Ovary (tissue), 3 donors: ENCODE measurements around the gene KLK11.

Experiments used
- CTCF ChIP-seq, 3 donors: fragments of 450-650 bp in 2 of 3; fragments of 200-600 bp in 1 of 3; IDR thresholded peaks; one replicate each; pipeline versions ENCODE4 v1.5.1 to v1.8.0; 2016 to 2022; ENCODE audit warnings: antibody characterized with exemption in 3 of 3, mild to moderate bottlenecking in 1 of 3
- POLR2A ChIP-seq: fragments of 450-650 bp; IDR thresholded peaks from one replicate; pipeline ENCODE4 v1.6.1; 2017; ENCODE audit warnings: antibody characterized with exemption, mild to moderate bottlenecking, moderate library complexity
- donor health status: DM: no; HTN: no; CAD: no.

DNA sequence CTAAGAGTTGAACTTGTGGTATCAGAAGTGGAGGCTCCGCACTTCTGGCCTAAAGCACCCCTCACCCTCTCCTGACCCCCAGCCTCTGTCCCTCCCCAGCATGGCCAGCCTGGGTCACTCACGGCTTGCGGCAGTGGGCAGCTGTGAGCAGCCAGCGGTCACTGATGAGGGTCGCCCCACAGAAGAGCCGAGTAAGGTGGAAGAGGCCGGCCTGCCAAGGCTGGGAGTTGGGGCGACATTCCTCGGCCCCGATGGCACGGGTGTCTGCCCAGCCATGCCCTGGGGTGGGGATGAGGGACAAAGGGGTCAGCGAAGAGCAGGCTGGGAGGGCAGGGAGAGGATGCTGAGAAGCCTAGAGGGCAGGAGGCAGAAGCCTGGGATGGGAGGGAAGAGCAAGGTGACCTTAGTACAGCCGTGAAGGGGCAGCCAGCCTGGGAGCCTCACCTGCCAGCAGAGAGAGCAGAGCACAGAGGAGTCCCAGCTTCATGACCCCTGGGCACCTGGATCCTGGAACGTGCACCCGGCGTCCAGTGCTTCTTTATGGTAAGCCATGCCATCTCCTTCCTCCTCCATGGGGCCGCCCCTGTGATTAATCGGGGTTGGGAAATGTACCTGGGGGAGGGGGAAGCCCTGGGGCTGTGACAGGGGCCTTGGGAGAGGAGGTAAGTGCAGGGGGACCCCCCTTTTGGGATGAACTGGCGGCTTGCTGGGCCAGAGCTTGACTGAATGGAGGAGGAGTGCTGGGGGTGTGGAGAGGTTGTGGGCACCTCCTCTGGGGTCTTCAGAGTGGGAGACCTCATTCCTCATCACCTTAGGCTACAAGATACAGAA is 17.1 kb downstream of the KLK11 start:
- TF ChIP-seq POLR2A (no peak), CTCF (IDR thresholded peaks at IDR 0.05) (no peak)
